Uterus (tissue), 2 donors: ENCODE results near the gene FOXO1.

Experiments
- CTCF ChIP-seq, 4 experiments: fragments of 200-600 bp in 2 of 4; fragments of 450-650 bp in 2 of 4; sonication (generic) in 2 of 4; IDR thresholded peaks; one replicate each; pipeline ENCODE4 v1.5.1; 2016 to 2019; ENCODE audit warnings: antibody characterized with exemption in 4 of 4, mild to moderate bottlenecking in 2 of 4, moderate library complexity in 1 of 4
- POLR2A ChIP-seq, 2 donors: fragments of 450-650 bp; IDR thresholded peaks; one replicate each; pipeline ENCODE4 v1.6.1; 2016; ENCODE audit warnings: antibody characterized with exemption in 2 of 2, mild to moderate bottlenecking in 1 of 2, moderate library complexity in 1 of 2

GRCh38 chr13:40597735-40598365, 68.6 kb downstream of the FOXO1 start:
- no peak for TF ChIP-seq CTCF (IDR thresholded peaks at IDR 0.05)
- TF ChIP-seq POLR2A (IDR thresholded peaks at IDR 0.05): no peak
